A673 (cell line): ENCODE measurements around the gene KLK4. TPM values are rescaled to one million over a fixed set of nuclear protein-coding genes. Genes with fewer than 3 reads are reported as not detected.

Source experiments
- BruUV-seq: library from RNA; stranded (reverse); fragments of 400-500 nt; replicated peaks from 2 replicates; lab custom pipeline; 2021; lab: Mats Ljungman, UMichigan
- CTCF ChIA-PET: fragments of 300-600 bp; sonication (Branson Sonifier 250); formaldehyde crosslinking; loops from one replicate; lab custom pipeline; 2022; ENCODE audit warnings: antibody characterized with exemption; lab: Charles Lee
- POLR2A ChIA-PET: fragments of 300-600 bp; sonication (Branson Sonifier 250); formaldehyde crosslinking; loops from one replicate; lab custom pipeline; 2022; ENCODE audit warnings: antibody characterized with exemption; ENCODE audit not compliant: low non-redundant PET; lab: Charles Lee
- DNase-seq: peaks from one replicate; pipeline ENCODE4 v3.0.0-alpha.2; 2015; ENCODE audit warnings: low spot score
- H3K27ac ChIP-seq: fragments of 200-600 bp; sonication (generic); 2 replicates; pipeline ENCODE4 v1.5.1; 2016; ENCODE audit warnings: mixed run types, low read depth, mild to moderate bottlenecking, mixed read lengths, antibody characterized with exemption, low read length; ENCODE audit not compliant: poor library complexity, severe bottlenecking
- H3K27me3 ChIP-seq: fragments of 200-600 bp; sonication (generic); replicated peaks from 2 replicates; pipeline ENCODE4 v1.6.1; 2017; ENCODE audit warnings: mixed run types, low read depth, mild to moderate bottlenecking, mixed read lengths, antibody characterized with exemption, low read length; ENCODE audit not compliant: insufficient read depth, poor library complexity
- H3K36me3 ChIP-seq: fragments of 200-600 bp; sonication (generic); 2 replicates; pipeline ENCODE4 v1.6.1; 2016; ENCODE audit warnings: mixed run types, mild to moderate bottlenecking, mixed read lengths, antibody characterized with exemption, low read length; ENCODE audit not compliant: insufficient read depth, poor library complexity, severe bottlenecking
- H3K4me1 ChIP-seq: fragments of 200-600 bp; sonication (generic); 2 replicates; pipeline ENCODE4 v1.6.1; 2017; ENCODE audit warnings: mixed run types, mild to moderate bottlenecking, mixed read lengths, antibody characterized with exemption, low read length; ENCODE audit not compliant: insufficient read depth, poor library complexity, severe bottlenecking
- H3K4me3 ChIP-seq: fragments of 200-600 bp; sonication (generic); 2 replicates; pipeline ENCODE4 v1.5.1; 2016; ENCODE audit warnings: low read depth, mixed run types, mild to moderate bottlenecking, mixed read lengths, low read length; ENCODE audit not compliant: poor library complexity, severe bottlenecking
- H3K9me3 ChIP-seq: fragments of 200-600 bp; sonication (generic); 2 replicates; pipeline ENCODE4 v1.6.1; 2016; ENCODE audit warnings: mixed run types, low read depth, mild to moderate bottlenecking, mixed read lengths, antibody characterized with exemption, low read length; ENCODE audit not compliant: poor library complexity, severe bottlenecking
- CTCF ChIP-seq: fragments of 300-800, 200-600 bp; sonication (generic); conservative IDR thresholded peaks from 2 replicates; pipeline ENCODE4 v1.5.1; 2017; ENCODE audit warnings: low read depth, mild to moderate bottlenecking, antibody characterized with exemption, low read length, moderate library complexity, mixed read lengths
- EZH2 ChIP-seq: fragments of 200-600 bp; sonication (generic); IDR thresholded peaks from 2 replicates; pipeline ENCODE4 v1.6.1; 2017; ENCODE audit warnings: borderline replicate concordance, low read depth, mild to moderate bottlenecking, mixed read lengths, antibody characterized with exemption, low read length; ENCODE audit not compliant: poor library complexity, severe bottlenecking
- intact Hi-C: fragments of 100-400 bp; cut with micrococcal nuclease; formaldehyde crosslinking; loops from one replicate; pipeline ENCODE4 v1.10.0; 2022; ENCODE audit not compliant: unreplicated experiment
- total RNA-seq: library from RNA; stranded (reverse); gene quantifications from 2 replicates; pipeline ENCODE4 v1.2.3, GENCODE V29; 2021

Gene KLK4
- total RNA-seq, 1 experiment from 2014 or later = not detected

- TF ChIP-seq EZH2 (no peak), CTCF (no peak)
- no peaks in the 10 kb centered on the region for H3K36me3 ChIP-seq
- peaks cover 59% of the 10 kb centered on the region for H3K27me3 ChIP-seq
- BruUV-seq = no TSS peak
- DNase-seq = no peak
- no peaks in the 10 kb centered on the region for H3K9me3 ChIP-seq
- H3K4me3 ChIP-seq = no peak overlapping the region
- no peak overlapping the region for H3K27ac ChIP-seq
- H3K4me1 ChIP-seq = no peaks in the 10 kb centered on the region
- intact Hi-C loops = no loop called here
- ChIA-PET CTCF (no interaction called here), POLR2A (no interaction called here)
These were observed 49.5 kb downstream of the KLK4 start for GRCh38 chr19:50861496-50862286.

- no peak for DNase-seq
- Histone ChIP-seq H3K27ac (no peak overlapping the region), H3K4me3 (no peak overlapping the region), H3K4me1 (no peaks in the 10 kb centered on the region), H3K9me3 (no peaks in the 10 kb centered on the region), H3K36me3 (no peaks in the 10 kb centered on the region), H3K27me3 (peaks cover 54% of the 10 kb centered on the region)
- ChIA-PET CTCF (no interaction called here), POLR2A (no interaction called here)
- BruUV-seq = no TSS peak
- no peak for TF ChIP-seq CTCF
- no peak for TF ChIP-seq EZH2
- intact Hi-C loops = no loop called here
These were observed 50.2 kb downstream of the KLK4 start for GRCh38 chr19:50861010-50861409.

- intact Hi-C loops = no loop called here
- POLR2A ChIA-PET = no interaction called here
- Histone ChIP-seq H3K27ac (no peak overlapping the region), H3K27me3 (peaks cover 58% of the 10 kb centered on the region), H3K9me3 (no peaks in the 10 kb centered on the region), H3K4me1 (no peaks in the 10 kb centered on the region), H3K36me3 (no peaks in the 10 kb centered on the region), H3K4me3 (no peak overlapping the region)
- no TSS peak for BruUV-seq
- TF ChIP-seq CTCF (no peak), EZH2 (no peak)
- CTCF ChIA-PET = no interaction called here
- DNase-seq = no peak
These were observed 51.3 kb downstream of the KLK4 start for GRCh38 chr19:50859849-50860248.
